Activated CD8-positive, alpha-beta memory T cell treated with anti-CD3 and anti-CD28 coated beads, Interleukin-2, amount 50 U/mL, for 4 hours (primary cell): ENCODE data around the gene SPEF1.

Experiments used
- DNase-seq: peaks from one replicate; pipeline ENCODE4 v3.0.0-alpha.2; 2020

The SPEF1 gene

GRCh38 chr20:3728354-3728753 lies 52.9 kb downstream of the SPEF1 start:
- DNase-seq, result no peak
